Fibroblast of skin of scalp (primary cell): Measurements from ENCODE around the gene ACACA.
A peak's percentile ranks its signal among the peaks of the same experiment; 100 is the strongest.

Source experiments
- DNase-seq: peaks from one replicate; pipeline ENCODE4 v3.0.0-alpha.2; 2013

ACACA gene

DNA sequence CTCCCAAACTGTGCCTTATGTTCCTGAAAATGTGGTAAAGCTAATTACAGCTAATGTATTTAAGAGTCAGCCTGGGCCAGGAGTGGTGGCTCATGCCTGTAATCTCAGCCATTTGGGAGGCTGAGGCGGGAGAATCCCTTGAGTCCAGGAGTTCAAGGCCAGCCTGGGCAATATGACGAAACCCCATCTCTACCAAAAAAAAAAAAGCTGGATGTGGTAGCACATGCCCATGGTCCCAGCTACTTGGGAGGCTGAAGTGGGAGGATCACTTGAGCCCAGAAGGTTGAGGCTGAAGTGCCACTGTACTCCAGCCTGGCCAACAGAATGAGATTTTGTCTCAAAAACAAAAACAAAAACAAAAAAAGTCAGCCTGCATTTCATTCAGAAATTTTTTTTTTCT is 64.0 kb downstream of the ACACA start:
- no peak for DNase-seq

DNA sequence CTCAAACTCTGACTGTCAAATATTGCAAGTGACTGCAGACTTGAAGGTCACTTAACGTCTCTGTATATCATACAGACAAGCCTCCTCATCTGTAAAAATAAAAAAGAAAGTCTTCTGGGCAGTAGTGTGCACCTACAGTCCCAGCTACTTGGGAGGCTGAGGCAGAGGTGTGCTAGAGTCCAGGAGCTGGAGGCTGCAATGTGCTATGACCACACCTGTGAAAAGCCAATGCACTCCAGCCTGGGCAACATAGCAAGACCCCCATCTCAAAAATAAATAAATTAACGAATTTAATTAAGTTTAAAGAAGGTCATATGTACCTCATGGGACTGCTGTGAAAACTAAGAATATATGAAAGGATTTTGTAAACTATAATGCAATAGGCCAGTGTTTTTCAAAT is 65.8 kb downstream of the ACACA start:
- DNase-seq: no peak

DNA sequence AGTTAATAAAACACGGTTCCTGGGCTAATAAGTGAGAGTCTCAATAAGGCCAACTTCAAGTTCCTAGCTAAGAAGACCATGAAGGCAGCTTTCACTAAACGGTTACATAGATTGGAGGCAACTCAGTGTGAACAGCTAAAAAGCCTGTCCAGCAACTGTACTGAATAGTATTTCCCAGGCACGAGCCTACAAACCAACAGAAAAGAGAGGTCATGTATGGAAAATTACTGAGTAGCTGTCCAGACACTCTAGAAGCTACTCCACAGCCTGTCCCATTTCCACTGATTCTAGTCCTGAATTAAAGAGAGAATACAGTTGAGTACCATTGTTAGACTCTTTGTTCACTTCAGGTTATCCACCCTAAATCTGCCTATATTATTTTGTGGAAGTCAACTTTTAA is 67.3 kb downstream of the ACACA start:
- DNase-seq: no peak

DNA sequence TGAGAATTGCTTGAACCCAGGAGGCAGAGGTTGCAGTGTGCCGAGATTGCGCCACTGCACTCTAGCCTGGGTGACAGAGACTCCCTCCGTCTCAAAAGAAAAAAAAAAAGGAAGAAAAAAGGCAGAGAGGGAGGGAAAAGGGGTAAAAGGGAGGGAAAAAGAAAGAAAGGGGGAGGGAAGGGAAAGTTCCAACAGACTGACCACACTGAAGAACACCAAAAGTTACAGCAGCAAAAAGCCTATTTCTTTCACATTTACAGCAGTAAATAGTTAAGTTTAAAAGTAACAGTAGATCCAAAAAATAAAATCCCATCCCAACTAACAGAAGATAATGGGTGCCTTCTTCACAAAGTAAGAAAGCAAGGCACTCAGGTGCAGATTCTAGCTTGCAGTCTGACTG is 67.8 kb downstream of the ACACA start:
- DNase-seq: no peak

DNA sequence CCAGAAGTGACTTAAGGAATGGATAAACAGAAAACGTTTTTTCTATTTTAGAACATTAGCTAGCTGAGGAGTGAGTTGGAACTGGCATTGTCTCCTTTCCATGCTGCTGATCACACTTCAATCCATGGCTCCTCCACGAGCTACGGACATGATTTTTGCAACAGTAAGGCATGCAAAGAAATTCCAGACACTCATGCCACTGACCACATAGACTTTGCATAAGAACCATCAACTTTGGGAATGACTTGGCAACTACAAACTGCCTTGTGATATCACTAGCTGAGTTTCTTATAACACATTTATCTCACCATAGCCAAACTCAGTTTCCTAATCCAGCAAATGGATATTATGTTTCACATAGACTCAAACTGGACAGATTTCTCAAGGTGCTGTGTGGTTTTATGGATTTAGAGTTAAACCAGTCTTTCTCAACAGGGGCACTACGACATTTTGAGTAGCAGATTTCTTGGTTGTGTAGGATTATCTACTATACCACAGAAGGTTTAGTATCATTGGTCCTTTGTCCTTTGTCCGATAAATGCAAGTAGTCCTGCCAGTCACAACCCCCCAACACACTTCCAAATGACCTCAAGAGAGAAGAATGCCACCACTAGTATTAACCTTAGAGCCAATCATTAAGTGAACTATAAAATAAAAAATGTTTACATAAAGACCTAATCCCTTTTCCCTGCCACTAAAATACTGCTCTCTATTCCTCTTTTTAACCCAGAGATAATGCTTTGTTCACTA is 79.1 kb downstream of the ACACA start:
- DNase-seq: peak; percentile 70

DNA sequence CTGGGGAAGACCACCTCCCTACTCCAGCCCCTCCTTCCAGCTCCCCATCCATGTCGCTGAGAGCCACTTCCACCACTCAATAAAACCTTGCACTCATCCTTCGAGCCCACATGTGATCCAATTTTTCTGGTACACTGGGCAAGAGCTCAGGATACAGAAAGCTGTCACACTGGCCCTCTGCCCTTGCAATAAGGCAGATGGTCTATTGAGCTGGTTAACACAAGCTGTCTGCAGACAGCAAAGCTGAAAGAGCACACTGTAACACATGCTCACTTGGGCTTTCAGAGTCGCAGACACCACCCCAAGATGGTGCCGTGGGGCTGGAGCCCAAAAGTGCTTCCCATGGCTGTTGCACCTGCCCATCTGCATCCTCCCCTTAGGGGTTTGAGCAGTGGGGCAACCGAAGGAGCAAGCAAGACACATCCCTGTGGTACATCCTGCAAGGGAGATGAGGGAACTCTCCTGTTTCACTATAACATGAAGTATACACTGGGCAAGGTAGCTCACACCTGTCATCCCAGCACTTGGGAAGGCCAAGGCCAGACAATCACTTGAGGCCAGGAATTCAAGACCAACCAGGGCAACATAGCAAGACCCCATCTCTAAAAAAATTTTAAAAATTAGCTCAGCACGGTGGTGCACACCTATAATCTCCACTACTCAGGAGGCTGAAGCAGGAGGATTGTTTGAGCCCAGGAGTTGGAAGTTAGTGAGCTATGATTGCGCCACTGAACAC is 83.6 kb downstream of the ACACA start:
- no peak for DNase-seq

DNA sequence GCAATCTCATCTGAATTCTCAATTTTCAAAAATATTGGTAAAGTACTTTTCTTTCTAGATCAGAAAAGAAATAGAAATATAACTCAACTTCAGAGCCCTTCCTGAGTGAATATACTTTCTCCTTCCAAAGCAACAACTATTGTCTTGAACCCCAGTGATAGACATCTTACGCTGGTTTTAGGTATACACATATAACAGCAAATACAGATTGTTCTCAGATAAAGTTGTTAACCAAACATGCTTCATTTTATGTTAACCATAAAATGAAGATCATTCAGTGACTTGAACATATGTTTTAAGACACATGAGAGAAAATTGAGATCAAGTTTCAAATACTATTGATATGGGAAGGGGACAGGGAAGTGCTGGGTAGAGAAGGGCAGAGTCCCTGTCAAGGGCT is 84.5 kb downstream of the ACACA start:
- no peak for DNase-seq

DNA sequence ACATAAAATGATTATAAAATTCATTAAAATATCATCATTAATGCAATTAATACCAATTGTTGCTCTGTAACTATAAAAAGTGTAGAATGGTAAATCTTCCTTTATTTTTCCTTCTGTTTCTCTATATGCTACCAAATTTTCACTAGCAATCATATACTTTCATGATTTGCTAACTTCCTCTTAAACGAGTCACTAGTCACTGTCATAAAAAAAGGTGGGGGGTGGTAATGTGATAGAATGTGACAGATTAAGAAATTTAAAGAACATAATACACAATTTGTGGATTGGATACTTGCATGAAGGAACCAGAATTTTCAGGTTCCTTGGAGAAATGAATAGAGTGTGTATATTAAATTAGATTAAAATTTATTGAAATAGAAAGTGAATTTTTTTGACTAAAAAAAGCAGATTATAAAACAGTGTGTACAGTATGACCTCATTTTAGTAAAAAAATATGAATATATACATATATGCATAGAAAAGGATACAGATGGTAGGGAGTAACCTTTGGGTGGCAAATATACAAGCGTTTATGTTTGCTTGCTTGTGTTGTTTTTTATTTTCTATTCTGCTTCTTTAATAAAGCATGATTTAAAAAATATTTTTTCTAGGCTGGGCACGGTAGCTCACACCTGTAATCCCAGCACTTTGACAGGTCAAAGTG is 87.6 kb downstream of the ACACA start:
- peak; percentile 5 for DNase-seq

DNA sequence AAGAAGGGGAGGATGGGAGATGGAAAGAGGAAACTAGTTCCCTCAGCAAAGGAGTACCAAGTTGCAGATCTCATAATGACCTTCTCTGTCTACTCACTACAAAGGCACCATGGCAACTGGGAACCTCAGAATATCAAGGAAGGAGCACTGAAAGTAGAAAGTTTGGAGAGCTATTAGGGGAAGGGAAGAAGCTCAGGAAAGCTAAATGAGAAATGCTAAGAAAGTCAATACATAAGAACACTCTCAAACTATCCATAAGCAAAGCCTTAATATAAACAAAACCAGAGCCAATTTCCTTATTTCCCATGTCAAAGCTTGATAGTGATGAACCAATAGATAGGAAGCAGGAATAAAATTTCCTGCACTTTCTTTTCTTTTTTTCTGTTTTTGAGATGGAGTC is 88.8 kb downstream of the ACACA start:
- DNase-seq: no peak

DNA sequence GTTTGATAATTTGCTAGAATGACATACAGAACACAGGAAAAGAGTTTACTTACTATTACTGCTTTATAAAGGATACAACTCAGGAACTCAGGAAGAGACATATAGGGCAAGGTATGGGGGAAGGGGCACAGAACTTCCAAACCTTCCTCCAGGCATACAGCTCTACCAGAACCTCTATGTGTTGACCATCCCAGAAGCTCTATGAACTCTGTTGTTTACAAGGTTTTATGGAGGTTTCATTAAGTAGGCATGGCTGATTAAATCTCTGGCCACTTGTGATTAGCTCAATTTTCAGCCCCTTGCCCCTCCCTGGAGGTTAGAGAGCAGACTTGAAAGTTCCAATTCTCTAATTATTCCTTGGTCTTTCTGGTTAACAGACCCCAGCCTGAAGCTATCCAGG is 91.0 kb downstream of the ACACA start:
- DNase-seq: no peak

DNA sequence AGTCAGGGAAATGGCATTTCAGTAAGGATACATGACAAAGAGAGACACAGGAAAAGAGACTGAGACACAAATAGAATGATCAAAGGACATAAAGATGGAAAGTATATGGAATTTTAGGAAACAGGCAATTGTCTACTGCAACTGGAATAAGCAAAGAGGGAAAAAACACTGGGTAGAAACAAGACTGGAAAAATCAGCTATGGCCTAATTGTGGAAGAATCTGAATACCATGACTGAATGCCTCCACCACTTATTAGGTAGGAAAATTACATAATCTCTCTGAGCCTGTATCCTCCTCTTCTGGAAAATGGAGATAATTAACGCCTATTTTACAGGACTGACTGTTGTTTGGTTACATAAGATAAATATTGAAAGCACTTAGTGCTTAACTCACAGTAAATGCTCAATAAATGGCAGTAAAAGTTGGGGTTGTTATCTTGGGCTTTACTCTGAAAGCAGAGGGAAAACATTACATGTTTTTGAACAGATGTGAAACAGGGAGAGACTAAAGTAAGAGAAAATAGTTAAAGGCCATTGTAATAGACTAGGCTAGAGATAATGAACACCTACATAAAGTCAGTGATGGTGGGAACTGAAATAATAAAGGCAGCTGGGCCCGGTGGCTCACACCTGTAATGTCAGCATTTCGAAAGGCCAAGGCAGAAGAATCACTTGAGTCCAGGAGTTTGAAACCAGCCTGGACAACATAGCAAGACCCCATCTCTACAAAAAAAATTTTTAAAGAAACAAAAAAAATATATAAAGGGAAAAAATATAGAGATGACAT is 94.3 kb downstream of the ACACA start:
- no peak for DNase-seq

DNA sequence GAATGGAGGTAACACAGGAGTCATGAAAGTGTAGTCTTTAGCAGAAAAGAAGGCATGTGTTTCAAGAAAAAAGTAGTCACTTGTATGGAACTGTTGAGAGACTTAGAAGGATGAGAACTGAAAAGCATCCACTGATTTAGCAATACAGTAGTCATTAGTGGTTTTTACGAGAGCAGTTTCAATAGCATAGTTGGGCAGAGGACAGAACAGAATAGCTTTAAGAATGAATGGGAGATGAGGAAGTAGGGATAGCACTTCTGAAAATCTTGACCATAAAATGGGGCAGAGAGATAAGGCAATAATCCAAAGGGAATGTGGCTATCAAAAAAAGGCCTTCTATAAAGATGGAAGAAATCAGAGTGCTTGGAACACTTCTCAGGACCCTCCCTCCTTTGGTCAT is 95.7 kb downstream of the ACACA start:
- DNase-seq: no peak

DNA sequence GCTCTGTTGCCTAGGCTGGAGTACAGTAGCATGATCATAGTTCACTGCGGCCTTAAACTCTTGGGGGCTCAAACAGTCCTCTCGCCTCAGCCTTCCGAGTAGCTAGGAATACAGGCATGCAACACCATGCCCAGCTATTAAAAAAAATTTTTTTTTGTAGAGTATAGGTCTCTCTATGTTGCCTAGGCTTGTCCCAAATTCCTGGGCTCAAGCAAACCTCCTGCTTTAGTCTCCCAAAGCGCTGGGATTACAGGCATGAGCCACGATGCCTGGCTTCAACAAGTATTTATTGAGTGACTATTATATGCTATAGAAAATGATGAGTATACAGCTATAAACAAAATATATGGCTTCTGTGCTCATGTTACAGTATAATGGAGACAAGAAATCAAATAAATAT is 97.6 kb downstream of the ACACA start:
- no peak for DNase-seq

DNA sequence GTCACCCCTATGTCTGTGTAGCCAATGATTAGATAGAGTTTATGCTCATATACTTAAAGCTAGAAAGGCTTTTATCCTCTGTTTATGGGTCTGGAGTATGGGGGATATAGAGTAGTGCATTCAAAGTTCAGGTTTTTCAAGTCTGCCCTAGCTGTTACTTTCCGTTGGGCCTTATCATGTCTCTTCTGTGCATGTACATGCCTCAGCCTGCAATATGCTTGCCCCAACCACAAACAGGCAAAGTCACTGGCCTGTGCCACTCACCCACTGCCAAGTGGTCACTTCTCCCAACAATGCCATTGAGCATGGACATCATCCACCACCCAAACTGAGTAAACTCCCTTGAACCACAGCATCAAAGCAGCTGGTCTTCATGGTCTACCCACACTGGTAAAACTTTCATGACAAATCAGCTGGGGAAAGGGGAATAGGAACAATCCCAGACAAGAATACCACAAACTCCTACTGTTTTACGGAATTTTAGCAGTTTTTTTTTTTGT is 101.2 kb downstream of the ACACA start:
- DNase-seq: no peak

DNA sequence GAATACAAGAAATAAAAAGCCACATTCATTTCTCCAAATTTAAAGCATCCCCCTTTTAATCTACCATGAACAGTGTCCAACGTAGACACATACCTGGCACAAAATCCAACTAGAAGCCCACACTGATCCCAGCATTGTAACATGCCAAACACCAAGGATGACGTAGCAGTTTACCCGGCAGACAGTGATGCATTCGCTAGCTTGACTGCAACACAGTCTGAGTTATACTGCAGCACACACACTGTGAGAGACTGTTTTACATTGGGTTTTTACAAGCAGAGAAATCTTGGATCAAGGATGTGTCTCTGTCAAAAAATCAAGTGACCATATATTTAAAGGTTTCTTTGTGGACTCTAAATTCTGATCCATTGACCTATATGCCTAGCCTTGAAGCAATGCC is 105.3 kb downstream of the ACACA start:
- DNase-seq: no peak

DNA sequence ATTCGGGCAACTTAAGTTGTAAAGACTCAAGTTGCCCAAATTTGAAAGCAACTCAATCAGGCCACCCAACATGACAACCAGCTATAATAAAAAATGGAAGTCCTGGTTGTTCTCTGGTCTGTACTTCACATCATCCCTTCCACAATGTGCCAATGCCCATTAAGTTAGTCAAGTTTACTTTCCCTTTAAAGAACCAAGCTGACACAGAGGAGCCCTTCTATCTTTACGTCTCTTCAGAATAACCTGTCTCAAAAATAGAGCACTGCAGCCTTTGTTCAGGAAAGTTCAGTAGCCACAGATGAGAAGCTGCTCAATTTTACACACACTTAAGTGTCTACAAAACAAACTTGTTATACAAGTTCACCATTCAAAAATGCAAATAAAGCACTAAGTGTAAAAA is 106.0 kb downstream of the ACACA start:
- DNase-seq: no peak

DNA sequence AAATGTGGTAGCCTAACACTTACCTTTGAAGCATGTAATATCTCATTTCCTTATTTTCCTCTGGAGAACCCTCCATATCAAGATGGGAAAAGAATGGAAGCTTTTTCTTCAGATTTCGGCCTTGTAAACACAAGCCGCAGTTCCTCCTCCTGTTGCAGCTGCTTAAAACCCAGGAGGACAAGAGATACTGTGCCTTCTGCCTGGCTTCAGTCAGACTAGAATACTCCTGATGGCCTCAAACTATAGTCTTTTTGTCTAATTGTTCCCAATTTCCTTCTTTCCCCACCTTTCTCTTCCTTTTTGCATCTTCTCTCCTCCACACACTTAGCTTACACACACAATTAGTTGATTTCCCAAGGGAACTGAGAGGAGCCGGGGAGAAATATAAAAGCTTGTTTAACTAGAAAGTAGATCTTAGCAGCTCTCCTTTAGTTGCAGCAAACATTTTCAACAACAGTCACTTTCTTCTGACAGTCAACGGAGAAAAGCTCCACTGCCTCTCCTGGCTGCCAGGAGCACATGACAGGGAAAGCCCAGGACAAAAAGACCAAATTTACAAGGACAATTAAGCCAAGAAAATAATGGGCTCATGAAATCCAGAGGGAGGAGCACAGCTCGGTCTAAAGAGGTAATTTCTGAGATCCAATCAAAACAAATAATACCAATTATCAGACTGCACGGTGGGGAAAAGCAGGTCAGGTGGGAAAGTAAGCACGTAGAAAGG is 107.2 kb downstream of the ACACA start:
- peak; percentile 4 for DNase-seq

DNA sequence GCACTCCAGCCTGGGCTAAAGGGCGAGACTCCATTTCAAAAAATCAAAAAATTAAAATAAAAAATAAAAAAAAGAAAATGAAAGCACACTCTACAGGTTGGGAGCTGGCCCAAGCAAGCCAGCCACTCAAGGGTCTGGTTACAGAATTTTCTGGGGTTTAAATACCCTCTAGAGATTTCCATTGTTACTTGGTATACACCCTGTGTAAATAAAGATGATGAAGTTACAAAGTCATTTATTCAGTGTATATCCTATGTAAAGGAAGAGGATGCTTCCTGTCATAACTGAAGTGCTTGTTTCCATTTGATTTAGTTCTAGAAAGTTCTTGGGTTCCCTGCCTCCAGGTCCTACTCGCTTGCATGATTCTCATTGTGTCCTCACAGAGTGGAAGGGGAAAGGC is 110.7 kb downstream of the ACACA start:
- DNase-seq: no peak

DNA sequence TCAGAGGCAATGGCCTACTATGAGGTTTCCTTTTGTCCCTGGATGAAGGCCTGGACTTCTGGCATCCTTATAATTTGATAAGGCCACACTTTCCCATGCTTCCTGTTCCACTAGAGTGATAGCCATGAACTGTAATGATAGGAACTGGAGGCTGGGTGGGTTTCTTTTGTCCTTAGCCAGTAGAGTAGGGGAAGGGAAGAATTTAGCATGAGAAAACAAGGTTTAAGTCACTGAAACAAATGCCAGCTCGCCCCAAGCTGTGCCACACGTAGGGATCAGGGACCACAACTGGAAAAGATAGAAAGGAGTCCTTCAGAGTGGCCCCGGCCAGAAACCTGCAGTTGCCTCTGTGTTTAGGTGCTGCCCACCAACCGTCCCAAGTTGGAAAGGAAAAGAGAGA is 111.7 kb downstream of the ACACA start:
- DNase-seq: no peak

DNA sequence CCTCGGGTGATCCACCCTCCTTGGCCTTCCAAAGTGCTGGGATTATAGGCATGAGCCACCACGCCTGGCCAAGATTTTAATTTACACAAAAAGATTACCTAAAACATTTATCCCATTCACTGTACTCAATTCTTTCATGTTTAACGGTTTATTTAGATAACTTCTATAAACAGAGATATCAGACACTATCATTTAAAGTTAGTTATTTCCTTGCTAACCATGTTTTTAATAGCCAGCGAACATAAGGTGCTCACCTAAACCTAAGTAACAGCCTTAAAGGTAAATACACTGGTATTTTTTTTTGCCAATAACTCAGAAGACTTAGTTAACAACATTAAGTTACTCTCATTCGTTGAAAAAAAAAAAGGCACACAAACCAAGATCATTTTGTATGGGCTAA is 112.9 kb downstream of the ACACA start:
- no peak for DNase-seq

DNA sequence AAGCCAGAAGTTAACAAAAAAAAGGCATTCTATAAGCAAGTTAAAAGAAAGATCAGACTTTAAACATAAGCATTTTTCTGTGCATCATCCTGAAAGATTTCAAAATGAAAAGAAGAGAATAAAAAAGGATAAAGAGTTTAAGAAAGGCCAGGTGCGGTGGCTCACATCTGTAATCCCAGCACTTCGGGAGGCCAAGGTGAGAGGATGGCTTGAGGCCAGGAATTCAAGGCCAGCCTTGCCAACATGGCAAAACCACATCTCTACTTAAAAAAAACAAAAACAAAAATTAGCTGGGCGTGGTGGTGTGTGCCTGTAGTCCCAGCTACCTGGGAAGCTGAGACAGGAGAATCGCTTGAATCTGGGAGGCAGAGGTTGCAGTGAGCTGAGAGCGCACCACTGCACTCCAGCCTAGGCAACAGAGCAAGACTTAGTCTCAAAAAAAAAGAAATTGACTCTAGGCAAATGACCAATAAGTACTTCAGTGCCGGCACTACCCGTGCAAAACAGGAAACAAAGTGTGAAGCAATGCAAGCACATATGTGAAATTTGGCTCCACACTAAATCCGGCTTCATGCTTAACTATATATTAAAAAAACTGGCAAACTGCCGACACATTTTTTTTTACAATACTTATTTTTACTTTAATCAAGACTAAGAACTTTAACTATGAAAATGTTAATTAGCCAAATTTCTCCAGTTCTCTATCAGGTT is 114.1 kb downstream of the ACACA start:
- peak; percentile 8 for DNase-seq

DNA sequence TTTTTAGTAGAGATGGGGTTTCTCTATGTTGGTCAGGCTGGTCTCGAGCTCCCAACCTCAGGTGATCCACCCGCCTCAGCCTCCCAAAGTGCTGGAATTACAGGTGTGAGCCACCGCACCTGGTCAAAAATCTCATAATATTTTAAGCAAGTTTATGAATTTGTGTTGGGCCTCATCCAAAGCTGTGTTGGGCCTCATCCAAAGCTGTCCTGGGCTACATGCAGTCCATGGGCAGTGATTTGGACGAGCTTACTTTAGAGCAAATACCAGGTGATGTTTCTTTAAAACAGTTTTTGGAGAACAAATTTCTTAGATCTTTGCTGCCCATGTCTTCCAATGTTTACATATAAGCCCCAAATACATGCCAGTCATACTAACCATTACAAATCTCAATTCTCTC is 115.3 kb downstream of the ACACA start:
- DNase-seq: no peak
